Mesenchymal stem cell (in vitro differentiated cells and primary cell): ENCODE results near the gene FAM78A.
"Not testable (repeated sequence)": the region's sequence is repeated elsewhere in the genome, so short reads cannot be mapped to it uniquely, and the experiment has no call there.

Source experiments
- DNase-seq: peaks from one replicate; pipeline ENCODE4 v3.0.0-alpha.2; 2013
- H2AFZ ChIP-seq: one replicate; pipeline ENCODE4 v1.6.1; 2013; ENCODE audit warnings: low read depth, mild to moderate bottlenecking, control low read depth, inconsistent platforms, low read length, moderate library complexity
- H2AK5ac ChIP-seq: 2 replicates; pipeline ENCODE4 v1.6.1; 2013; ENCODE audit warnings: low read length, moderate library complexity, mild to moderate bottlenecking, inconsistent platforms; ENCODE audit not compliant: severe bottlenecking
- H2BK120ac ChIP-seq: one replicate; pipeline ENCODE4 v1.6.1; 2013; ENCODE audit warnings: low read depth, mild to moderate bottlenecking, inconsistent platforms, low read length, moderate library complexity
- H2BK12ac ChIP-seq, 2 experiments: one replicate each; pipeline ENCODE4 v1.6.1; 2013; ENCODE audit warnings: inconsistent platforms in 2 of 2, low read length in 2 of 2, mild to moderate bottlenecking in 2 of 2, moderate library complexity in 2 of 2, control low read depth in 1 of 2
- H2BK15ac ChIP-seq: one replicate; pipeline ENCODE4 v1.6.1; 2013; ENCODE audit warnings: mild to moderate bottlenecking, low read depth, inconsistent platforms; ENCODE audit not compliant: poor library complexity, severe bottlenecking
- H2BK5ac ChIP-seq: 2 replicates; pipeline ENCODE4 v1.6.1; 2013; ENCODE audit warnings: low read depth, mild to moderate bottlenecking, low read length, control low read depth, inconsistent platforms; ENCODE audit not compliant: poor library complexity, severe bottlenecking
- H3K14ac ChIP-seq, 2 experiments: one replicate each; pipeline ENCODE4 v1.6.1; 2013; ENCODE audit warnings: inconsistent platforms in 2 of 2, low read length in 2 of 2, control low read depth in 1 of 2, mild to moderate bottlenecking in 1 of 2, moderate library complexity in 1 of 2
- H3K18ac ChIP-seq, 2 experiments: one replicate each; pipeline ENCODE4 v1.6.1; 2013; ENCODE audit warnings: inconsistent platforms in 2 of 2, low read length in 2 of 2, control low read depth in 1 of 2, low read depth in 1 of 2, mild to moderate bottlenecking in 1 of 2
- H3K23ac ChIP-seq, 2 experiments: one replicate each; pipeline ENCODE4 v1.6.1; 2013; ENCODE audit warnings: inconsistent platforms in 2 of 2, low read length in 2 of 2, mild to moderate bottlenecking in 2 of 2, moderate library complexity in 2 of 2, control low read depth in 1 of 2
- H3K27ac ChIP-seq: 2 replicates; pipeline ENCODE4 v1.5.1; 2013; ENCODE audit warnings: mild to moderate bottlenecking, moderate library complexity, low read length, control low read depth, inconsistent platforms; ENCODE audit not compliant: poor library complexity, severe bottlenecking
- H3K27me3 ChIP-seq, 2 experiments: 2 replicates each; pipeline versions ENCODE4 v1.6.1 to v1.7.0; 2013; ENCODE audit warnings: low read length in 2 of 2, mild to moderate bottlenecking in 2 of 2, moderate library complexity in 2 of 2, control low read depth in 1 of 2, inconsistent platforms in 1 of 2; ENCODE audit not compliant: control insufficient read depth in 1 of 2, insufficient read depth in 1 of 2
- H3K36me3 ChIP-seq, 2 experiments: 2 replicates each; pipeline versions ENCODE4 v1.6.1 to v1.7.0; 2013; ENCODE audit warnings: low read length in 2 of 2, control low read depth in 1 of 2, inconsistent platforms in 1 of 2, low read depth in 1 of 2, mild to moderate bottlenecking in 1 of 2; ENCODE audit not compliant: insufficient read depth in 2 of 2, control insufficient read depth in 1 of 2
- H3K4ac ChIP-seq, 2 experiments: one replicate each; pipeline ENCODE4 v1.6.1; 2013; ENCODE audit warnings: inconsistent platforms in 2 of 2, low read length in 2 of 2, mild to moderate bottlenecking in 2 of 2, moderate library complexity in 2 of 2, control low read depth in 1 of 2, low read depth in 1 of 2
- H3K4me1 ChIP-seq: 2 replicates; pipeline ENCODE4 v1.6.1; 2013; ENCODE audit warnings: low read depth, low read length, control low read depth; ENCODE audit not compliant: control insufficient read depth, insufficient read depth
- H3K4me2 ChIP-seq: 2 replicates; pipeline ENCODE4 v1.6.1; 2013; ENCODE audit warnings: low read length, mild to moderate bottlenecking, inconsistent platforms; ENCODE audit not compliant: poor library complexity, severe bottlenecking
- H3K4me3 ChIP-seq, 2 experiments: 2 replicates each; pipeline versions ENCODE4 v1.5.1 to v1.7.0; 2013; ENCODE audit warnings: low read length in 2 of 2, mild to moderate bottlenecking in 2 of 2, control low read depth in 1 of 2, low read depth in 1 of 2; ENCODE audit not compliant: insufficient read depth in 1 of 2
- H3K79me1 ChIP-seq: replicated peaks from 2 replicates; pipeline ENCODE4 v1.6.1; 2013; ENCODE audit warnings: mild to moderate bottlenecking, control low read depth, low read length, inconsistent platforms; ENCODE audit not compliant: poor library complexity, severe bottlenecking
- H3K9ac ChIP-seq: 2 replicates; pipeline ENCODE4 v1.7.0; 2013; ENCODE audit warnings: mild to moderate bottlenecking, low read length, moderate library complexity
- H3K9me3 ChIP-seq: 2 replicates; pipeline ENCODE4 v1.7.0; 2013; ENCODE audit warnings: mild to moderate bottlenecking, low read length; ENCODE audit not compliant: control insufficient read depth
- H4K8ac ChIP-seq: one replicate; pipeline ENCODE4 v1.6.1; 2013; ENCODE audit warnings: inconsistent platforms, mild to moderate bottlenecking, low read length, moderate library complexity
- H4K91ac ChIP-seq: one replicate; pipeline ENCODE4 v1.6.1; 2013; ENCODE audit warnings: mild to moderate bottlenecking, low read length, inconsistent platforms
- WGBS: methylation state at CpG from one replicate; pipeline ENCODE4 v1.1.7; 2013; ENCODE audit warnings: mixed read lengths; 5-methylcytosine and 5-hydroxymethylcytosine counted together

FAM78A gene

GRCh38 chr9:131253891-131254491, 22.3 kb downstream of the FAM78A start:
- Histone ChIP-seq H3K36me3 (no peaks in the 10 kb centered on the region), H3K4ac (no peak overlapping the region), H4K8ac (peak overlapping the region; percentile 24), H3K18ac (peak overlapping the region in 1 of 2 experiments; percentile 29), H3K23ac (peak overlapping the region in 1 of 2 experiments; percentile 32), H3K27ac (no peak overlapping the region), H3K9me3 (no peaks in the 10 kb centered on the region), H3K79me1 (no peaks in the 10 kb centered on the region), H3K4me1 (peaks cover 11% of the 10 kb centered on the region), H3K14ac (no peak overlapping the region), H3K9ac (no peak overlapping the region), H2BK5ac (no peak overlapping the region), H3K4me3 (no peak overlapping the region), H2BK15ac (peak overlapping the region; percentile 3), H3K4me2 (no peak overlapping the region), H2AFZ (no peak overlapping the region), H4K91ac (no peak overlapping the region), H2AK5ac (no peak overlapping the region), H2BK120ac (peak overlapping the region; percentile 7), H3K27me3 (no peaks in the 10 kb centered on the region), H2BK12ac (peak overlapping the region; percentile 38 to 93)
- 62% methylated on average over 14 of the region's 14 CpGs for WGBS
- peak; percentile 68 for DNase-seq

GRCh38 chr9:131252120-131252519, 24.2 kb downstream of the FAM78A start:
- peaks cover 11% of the 10 kb centered on the region for H3K4me1 ChIP-seq
- no peak overlapping the region for H3K9ac ChIP-seq
- H3K4me2 ChIP-seq, result no peak overlapping the region
- no peak overlapping the region for H2AFZ ChIP-seq
- H2BK12ac ChIP-seq, result no peak overlapping the region
- H3K18ac ChIP-seq, result no peak overlapping the region
- H4K91ac ChIP-seq, result peak overlapping the region; percentile 35
- no peak overlapping the region for H2BK5ac ChIP-seq
- no peak overlapping the region for H4K8ac ChIP-seq
- H3K4me3 ChIP-seq, result no peak overlapping the region
- H3K23ac ChIP-seq, result no peak overlapping the region
- H3K36me3 ChIP-seq, result no peaks in the 10 kb centered on the region
- no peak overlapping the region for H3K14ac ChIP-seq
- H2AK5ac ChIP-seq, result no peak overlapping the region
- no peak overlapping the region for H3K4ac ChIP-seq
- no peak overlapping the region for H3K27ac ChIP-seq
- H3K79me1 ChIP-seq, result no peaks in the 10 kb centered on the region
- H3K9me3 ChIP-seq, result no peaks in the 10 kb centered on the region
- DNase-seq, result no peak
- H3K27me3 ChIP-seq, result no peaks in the 10 kb centered on the region
- H2BK120ac ChIP-seq, result no peak overlapping the region
- no peak overlapping the region for H2BK15ac ChIP-seq
- WGBS, result 96% methylated on average over 23 of the region's 23 CpGs

GRCh38 chr9:131246618-131247017, 29.7 kb downstream of the FAM78A start:
- no peaks in the 10 kb centered on the region for H3K79me1 ChIP-seq
- no peaks in the 10 kb centered on the region for H3K4me1 ChIP-seq
- H4K91ac ChIP-seq, result no peak overlapping the region
- 100% methylated on average over 3 of the region's 4 CpGs for WGBS
- no peak overlapping the region for H4K8ac ChIP-seq
- H3K4ac ChIP-seq, result no peak overlapping the region
- H3K18ac ChIP-seq, result no peak overlapping the region
- no peak overlapping the region for H3K4me3 ChIP-seq
- no peak for DNase-seq
- no peaks in the 10 kb centered on the region for H3K36me3 ChIP-seq
- no peak overlapping the region for H2AFZ ChIP-seq
- no peak overlapping the region for H3K9ac ChIP-seq
- no peak overlapping the region for H2AK5ac ChIP-seq
- H2BK12ac ChIP-seq, result no peak overlapping the region
- no peak overlapping the region for H3K4me2 ChIP-seq
- no peaks in the 10 kb centered on the region for H3K27me3 ChIP-seq
- no peak overlapping the region for H3K14ac ChIP-seq
- H3K27ac ChIP-seq, result no peak overlapping the region
- H3K23ac ChIP-seq, result no peak overlapping the region
- H2BK5ac ChIP-seq, result no peak overlapping the region
- peaks cover 3% of the 10 kb centered on the region for H3K9me3 ChIP-seq
- no peak overlapping the region for H2BK120ac ChIP-seq
- H2BK15ac ChIP-seq, result no peak overlapping the region

GRCh38 chr9:131244331-131244730, 32.0 kb downstream of the FAM78A start:
- not testable (repeated sequence) for H3K9me3 ChIP-seq, H2BK15ac ChIP-seq, H3K18ac ChIP-seq, H2BK120ac ChIP-seq, H3K14ac ChIP-seq, H4K91ac ChIP-seq, H2BK12ac ChIP-seq, DNase-seq, H3K79me1 ChIP-seq, H3K4ac ChIP-seq, H2AFZ ChIP-seq, H3K9ac ChIP-seq, H3K4me1 ChIP-seq, H2BK5ac ChIP-seq, H4K8ac ChIP-seq, H3K27ac ChIP-seq, H3K4me2 ChIP-seq, H3K36me3 ChIP-seq, H2AK5ac ChIP-seq, H3K23ac ChIP-seq, H3K4me3 ChIP-seq
- H3K27me3 ChIP-seq, result peaks cover 0 to 15% of the 10 kb centered on the region in 2 experiments
- 50% methylated on average over 1 of the region's 5 CpGs for WGBS
